Astrocyte of the hippocampus (primary cell): ENCODE results near the gene DNAJC17.

Experiments
- DNase-seq: peaks from one replicate; pipeline ENCODE4 v3.0.0; 2011; ENCODE audit warnings: low read depth, low spot score

DNAJC17 gene

GRCh38 chr15:40792394-40792793 lies 14.9 kb downstream of the DNAJC17 start:
- no peak for DNase-seq

GRCh38 chr15:40790718-40791117 lies 16.6 kb downstream of the DNAJC17 start:
- DNase-seq, result peak; percentile 63

DNA sequence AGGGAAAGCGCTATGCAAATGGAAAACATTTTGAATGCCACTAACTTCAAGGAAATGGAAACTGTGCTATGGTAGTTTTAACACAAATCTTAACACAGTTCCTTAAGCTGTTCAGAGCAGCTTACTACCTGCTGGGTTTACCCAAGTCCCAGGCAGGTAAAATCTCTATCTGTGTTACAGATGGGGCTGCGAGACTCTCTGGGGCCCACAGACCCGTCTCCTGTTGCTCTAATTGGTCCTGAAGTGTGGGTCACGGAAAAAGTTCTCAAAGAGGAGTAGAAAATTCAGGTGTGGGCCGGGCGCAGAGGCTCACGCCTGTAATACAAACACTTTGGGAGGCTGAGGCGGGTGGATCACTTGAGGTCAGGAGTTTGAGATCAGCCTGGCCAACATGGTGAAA lies 17.3 kb downstream of the DNAJC17 start:
- no peak for DNase-seq

DNA sequence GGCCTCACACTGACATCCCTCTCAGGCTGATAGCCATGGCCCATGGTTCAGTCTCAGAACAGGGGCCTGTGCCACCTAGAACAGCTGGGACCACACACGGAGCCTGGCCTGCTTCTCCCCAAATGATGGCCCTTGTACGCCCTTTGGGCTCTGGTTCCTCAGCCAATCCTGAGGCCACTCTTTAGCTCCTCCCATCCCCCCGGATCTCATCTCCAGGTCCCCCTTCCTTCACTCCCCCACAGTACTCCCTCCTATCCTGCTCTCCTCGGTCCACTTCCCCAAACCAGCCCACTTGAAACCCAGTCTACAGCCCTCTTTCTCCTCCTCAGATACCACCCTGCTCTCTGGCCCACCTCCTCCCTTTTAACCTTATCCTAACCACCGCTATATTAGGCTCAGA lies 18.2 kb downstream of the DNAJC17 start:
- DNase-seq, result no peak

DNA sequence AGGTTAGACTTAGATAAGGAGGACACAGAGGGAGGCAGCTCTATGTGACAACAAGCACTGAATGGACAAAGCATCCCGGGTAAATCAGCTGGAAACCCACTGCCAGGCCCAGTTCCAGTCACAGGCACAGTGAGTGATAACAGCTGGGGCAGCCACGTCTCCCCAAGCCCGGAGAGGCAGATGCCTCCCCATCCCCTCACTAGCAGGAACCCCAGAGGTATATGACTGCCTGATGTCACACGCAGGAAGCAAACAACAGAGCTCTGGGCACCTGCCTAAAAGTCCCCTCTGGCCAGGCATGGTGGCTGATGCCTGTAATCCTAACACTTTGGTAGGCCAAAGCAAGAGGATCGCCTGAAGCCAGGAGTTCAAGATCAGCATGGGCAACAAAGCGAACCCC lies 19.3 kb downstream of the DNAJC17 start:
- DNase-seq, result no peak

DNA sequence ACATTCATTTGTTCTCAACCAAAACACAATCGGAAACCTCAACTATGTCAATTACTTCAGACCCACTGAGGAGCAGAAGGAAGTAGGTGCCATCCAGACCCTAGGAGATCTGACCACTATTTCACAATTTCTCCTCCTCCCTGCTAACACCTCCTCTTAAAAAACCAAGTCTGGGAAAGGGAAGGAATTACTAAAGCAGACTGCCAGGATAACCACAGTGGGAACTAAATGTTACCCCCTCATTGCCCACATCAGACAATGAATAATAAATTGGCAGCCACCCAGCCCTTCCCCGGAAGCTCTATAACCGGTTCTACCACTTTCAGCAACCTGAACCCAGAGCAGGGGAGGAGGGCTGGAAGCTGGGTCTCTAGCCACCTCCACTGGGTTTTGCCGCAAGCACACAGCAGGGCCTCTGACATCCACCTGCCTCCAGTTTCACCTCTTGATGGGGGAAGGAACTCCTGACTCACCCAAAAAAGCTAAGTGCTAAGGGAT lies 19.9 kb downstream of the DNAJC17 start:
- DNase-seq, result peak; percentile 93

- no peak for DNase-seq
These were observed 21.5 kb downstream of the DNAJC17 start for GRCh38 chr15:40785814-40786213.

- DNase-seq, result no peak
These were observed 22.1 kb downstream of the DNAJC17 start for GRCh38 chr15:40785164-40785563.

DNA sequence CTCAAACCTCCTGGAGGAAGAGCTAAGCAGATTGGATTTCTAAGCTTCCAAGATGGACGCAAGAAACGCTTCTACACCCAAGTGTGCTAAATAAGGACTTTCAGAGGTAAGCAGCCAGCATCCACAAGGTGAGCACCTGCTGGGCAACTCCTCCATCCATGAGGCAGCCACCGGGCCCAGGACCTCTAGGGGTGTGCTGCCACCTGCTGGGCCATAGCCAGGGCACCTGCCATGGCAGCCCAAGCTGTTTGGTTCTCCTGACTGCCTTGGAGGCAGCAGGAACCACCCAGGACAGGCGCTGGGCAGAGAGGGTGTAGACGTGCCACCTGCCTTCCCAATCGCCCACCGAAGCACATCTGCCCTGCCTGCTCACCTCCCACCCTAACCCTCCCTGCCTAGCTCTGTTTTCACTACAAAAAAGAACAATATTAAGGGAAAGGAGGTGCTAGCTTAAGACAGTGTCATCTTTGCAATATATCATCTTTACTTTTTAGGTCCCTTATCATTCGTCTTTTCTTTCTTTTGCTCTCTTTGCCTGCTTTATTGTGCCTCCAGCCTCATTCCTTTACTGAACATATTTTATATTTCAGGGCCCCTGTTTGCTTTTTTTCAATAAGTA lies 24.6 kb downstream of the DNAJC17 start:
- DNase-seq, result no peak

DNA sequence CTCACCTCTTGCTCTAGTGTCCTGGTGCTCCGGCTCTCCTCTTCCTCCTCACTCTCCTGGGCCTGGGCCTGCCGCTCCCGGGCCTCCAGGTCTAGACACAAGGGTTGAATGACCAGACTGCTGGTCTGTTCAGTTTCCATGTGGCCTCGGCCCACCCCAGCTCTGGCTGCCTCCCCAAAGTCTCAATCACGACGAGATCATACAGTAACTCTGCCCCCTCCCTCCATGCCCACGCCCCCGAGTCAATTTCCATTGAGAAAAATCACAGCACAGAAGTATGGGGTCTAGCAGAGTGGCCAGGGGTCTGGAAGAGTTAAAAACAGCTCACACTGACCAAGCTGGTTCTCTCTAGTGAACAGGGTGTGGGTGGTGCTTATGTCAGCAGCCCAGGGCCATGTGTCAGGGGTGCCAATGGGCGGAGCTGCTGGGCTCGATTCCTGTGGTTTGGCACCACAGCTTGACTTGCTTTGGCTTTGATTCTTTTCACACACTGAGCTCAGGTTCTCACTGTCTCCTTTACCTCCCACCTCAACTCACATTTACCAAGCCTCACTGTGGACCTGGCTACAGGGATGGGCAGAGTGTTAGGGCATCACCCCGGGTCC lies 30.6 kb downstream of the DNAJC17 start:
- DNase-seq, result peak; percentile 95

DNA sequence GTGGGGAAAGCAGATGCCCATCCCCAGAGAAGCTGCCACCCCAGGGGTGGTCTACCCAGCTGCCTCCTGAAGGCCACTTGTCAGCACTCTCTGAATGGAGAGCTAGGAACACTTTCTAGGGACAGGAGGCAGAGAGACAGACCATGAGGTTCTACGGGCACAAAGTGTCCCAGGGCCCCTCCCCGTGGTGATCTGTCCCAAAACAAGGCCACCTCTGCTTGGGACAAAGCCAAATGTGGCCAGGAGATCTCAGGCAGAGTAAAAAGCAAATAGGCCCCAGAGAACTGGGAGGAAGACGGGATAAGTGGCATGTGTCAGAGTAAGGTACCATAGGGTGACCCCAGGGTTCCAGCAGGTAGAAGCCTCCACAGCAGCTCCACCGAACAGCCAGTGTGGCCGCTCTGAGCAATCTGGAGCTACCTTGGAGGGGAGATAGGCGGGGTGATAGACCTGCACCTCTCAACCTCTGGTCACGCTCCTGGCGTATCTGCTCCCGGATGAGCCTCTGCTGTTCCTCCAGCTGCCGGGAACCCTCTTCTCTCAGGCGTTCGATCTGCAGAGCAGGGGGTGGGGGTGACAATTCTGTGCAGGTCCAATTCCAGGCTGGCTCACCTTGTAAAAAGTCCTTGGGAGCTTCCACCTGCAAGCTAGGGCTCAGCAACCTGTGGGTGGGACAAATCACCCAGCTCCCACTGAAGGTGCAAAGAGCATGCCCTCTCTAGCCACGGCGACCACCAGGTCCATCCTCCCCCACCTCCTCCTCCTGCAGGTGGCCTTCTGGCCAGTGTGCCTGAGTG lies 31.3 kb downstream of the DNAJC17 start:
- DNase-seq, result no peak

- no peak for DNase-seq
These were observed 32.3 kb downstream of the DNAJC17 start for GRCh38 chr15:40775007-40775406.

DNA sequence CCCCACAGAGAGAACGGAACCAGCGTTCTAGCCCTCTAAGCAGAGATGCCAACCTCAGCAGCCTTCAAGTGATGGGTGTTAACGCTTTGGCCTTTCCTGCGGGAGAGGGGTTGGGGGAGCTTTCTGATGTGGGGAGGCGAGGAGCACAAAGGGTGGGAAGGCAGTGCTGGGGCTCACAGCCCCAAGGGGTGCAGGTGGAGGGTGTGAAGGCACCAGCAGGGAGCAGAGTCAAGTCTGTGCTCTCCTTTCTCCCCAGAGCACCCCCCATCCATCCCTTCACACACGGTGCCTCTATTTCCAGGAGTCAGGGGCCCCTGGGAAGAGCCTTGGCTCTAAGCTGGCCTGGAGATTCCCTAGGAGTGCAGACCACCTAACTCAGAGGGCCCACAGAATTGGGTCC lies 33.4 kb downstream of the DNAJC17 start:
- DNase-seq, result no peak

DNA sequence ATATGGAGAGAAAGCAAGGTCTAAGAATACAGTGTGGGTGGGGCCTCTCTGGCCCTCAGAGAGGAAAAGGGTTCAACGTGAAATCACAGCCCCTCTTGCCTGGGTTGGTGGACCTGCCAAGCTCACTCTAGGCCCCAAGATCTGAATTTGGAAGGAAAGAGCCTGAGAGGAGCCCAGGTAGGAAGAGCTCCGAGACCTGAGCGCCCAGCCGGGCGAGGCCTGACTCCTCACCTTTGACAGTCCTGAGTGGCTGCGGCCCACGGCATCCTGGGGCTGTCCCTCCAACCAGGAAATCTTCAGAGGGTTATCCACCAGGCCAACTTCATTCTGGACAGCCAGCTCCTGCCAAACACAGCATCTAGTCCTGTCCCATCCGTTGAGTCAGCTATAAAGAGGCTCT lies 33.8 kb downstream of the DNAJC17 start:
- no peak for DNase-seq

GRCh38 chr15:40772014-40772413 lies 35.3 kb downstream of the DNAJC17 start:
- DNase-seq, result no peak

DNA sequence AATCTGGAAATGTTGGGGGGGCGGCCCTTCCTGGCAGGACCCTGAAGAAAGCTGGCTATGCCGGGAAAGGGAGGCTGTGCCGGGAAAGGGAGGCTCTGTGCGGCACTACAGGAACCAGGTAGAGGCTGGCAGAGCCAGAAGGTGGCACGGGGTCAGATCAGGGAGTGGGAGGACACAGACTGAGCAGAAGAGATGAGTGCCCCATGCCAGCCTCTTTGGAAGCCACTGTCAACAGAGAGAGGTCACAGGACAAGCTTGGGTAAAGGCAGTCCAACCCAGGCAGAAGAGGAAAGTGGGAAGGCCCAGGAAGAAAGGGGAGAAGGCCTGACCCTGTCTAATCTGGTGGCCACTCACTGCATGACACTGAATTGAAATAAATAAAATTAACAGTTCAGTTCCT lies 36.0 kb downstream of the DNAJC17 start:
- DNase-seq, result no peak

DNA sequence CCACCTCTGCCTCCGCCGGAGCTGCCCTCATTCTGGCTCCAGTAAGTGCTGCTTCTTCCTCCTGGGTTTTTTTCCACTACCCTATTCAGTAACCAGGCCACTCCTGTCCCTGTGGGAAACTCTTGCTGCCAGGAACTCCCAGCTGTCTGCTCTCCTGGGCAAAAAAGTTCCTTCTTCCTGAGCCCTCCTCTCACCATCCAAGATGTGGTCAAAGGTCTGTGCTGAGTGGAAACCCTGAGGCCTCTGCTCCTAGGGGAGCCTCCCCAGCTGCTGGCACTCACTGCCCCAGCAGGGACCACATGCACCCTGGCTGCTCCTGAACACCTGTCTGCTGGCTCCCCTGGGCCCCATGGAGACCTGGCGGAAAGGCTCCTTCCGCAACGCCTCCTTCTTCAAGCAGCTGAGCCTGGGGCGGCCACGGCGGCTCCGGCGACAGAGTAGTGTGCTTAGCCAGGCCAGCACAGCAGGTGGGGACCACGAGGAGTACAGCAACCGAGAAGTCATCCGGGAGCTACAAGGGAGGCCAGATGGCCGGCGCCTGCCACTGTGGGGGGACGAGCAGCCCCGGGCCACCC lies 37.0 kb downstream of the DNAJC17 start:
- no peak for DNase-seq

GRCh38 chr15:40769274-40770146 lies 37.8 kb downstream of the DNAJC17 start, which contains the start of gene C15orf62:
C15orf62 (plus strand) TSS chr15:40769980; CDS start chr15:40770496, 516 bp downstream.
- peak; percentile 88 for DNase-seq

- DNase-seq, result peak; percentile 44
These were observed 38.6 kb downstream of the DNAJC17 start for GRCh38 chr15:40768521-40769273.

GRCh38 chr15:40767838-40768500 lies 39.3 kb downstream of the DNAJC17 start:
- no peak for DNase-seq
